SJSA1 (cell line): Measurements from ENCODE around the gene CADM1. TPM values are rescaled to one million over a fixed set of nuclear protein-coding genes. Genes with fewer than 3 reads are reported as not detected.

Experiments used
- DNase-seq, 2 experiments: peaks; one replicate each; pipeline ENCODE4 v3.0.0-alpha.2; 2015 to 2020; ENCODE audit warnings: low spot score in 2 of 2, low read depth in 1 of 2
- H3K27ac ChIP-seq: fragments of 250-450 bp; sonication (Bioruptor Pico); 2 replicates; pipeline ENCODE4 v1.5.1; 2020; ENCODE audit warnings: mild to moderate bottlenecking, moderate library complexity
- H3K27me3 ChIP-seq: fragments of 250-450 bp; sonication (Bioruptor Pico); replicated peaks from 2 replicates; pipeline ENCODE4 v1.5.1; 2020; ENCODE audit warnings: mild to moderate bottlenecking, moderate library complexity
- H3K36me3 ChIP-seq: fragments of 250-450 bp; sonication (Bioruptor Pico); 2 replicates; pipeline ENCODE4 v1.5.1; 2020; ENCODE audit warnings: mild to moderate bottlenecking
- H3K4me1 ChIP-seq: fragments of 250-450 bp; sonication (Bioruptor Pico); replicated peaks from 2 replicates; pipeline ENCODE4 v1.6.1; 2021; ENCODE audit warnings: mild to moderate bottlenecking
- H3K4me3 ChIP-seq: fragments of 250-450 bp; sonication (Bioruptor Pico); 2 replicates; pipeline ENCODE4 v1.5.1; 2020; ENCODE audit warnings: mild to moderate bottlenecking
- H3K9me3 ChIP-seq: fragments of 250-450 bp; sonication (Bioruptor Pico); replicated peaks from 2 replicates; pipeline ENCODE4 v1.5.1; 2020; ENCODE audit warnings: mild to moderate bottlenecking
- total RNA-seq: library from RNA; depleted of rRNA; stranded (reverse); fragments of >200 nt; shearing (Covaris generic); gene quantifications from 2 replicates; pipeline ENCODE4 v1.2.3, GENCODE V29; 2014

Gene CADM1
- total RNA-seq, 1 experiment from 2014 or later, result 3.2 TPM

DNA sequence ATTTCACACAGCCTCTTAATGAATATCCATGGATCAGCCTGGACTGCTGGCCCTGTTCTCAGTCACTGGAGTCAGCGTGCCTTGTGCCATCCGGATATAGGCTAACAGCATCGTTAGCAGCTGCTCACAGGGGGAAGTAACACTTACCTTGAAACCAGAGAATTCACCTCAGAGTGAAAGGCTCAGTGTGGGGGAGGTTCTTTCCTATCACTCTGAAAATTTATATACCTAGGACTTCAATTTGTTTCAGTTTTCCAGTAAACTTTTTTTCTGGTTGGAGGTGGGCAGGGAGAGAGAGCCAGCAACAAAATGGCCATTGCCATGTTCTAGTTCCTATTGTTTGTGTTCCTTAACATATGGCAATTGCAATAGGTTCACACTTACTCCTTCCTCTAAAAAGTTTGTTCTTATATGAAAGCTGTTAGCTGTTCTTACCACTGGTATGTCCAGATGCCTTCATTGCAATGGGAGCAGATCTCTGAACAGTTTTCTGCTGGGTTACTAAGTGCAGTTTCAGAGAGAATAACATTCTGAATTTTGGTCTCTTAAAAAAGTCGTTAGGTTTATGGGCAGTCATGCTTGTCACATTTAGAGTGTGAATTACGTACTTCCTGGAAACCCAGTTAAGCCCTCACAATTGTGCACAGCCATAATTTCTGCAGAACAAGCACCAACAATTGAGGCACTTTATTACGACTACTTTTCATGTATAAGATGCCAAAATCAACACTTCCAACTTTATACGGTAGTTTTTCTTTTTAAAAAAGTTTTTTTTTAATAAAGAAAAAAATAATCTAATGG lies 247.6 kb downstream of the CADM1 start:
- Histone ChIP-seq H3K9me3 (no peaks in the 10 kb centered on the region), H3K36me3 (no peaks in the 10 kb centered on the region), H3K4me3 (no peak overlapping the region), H3K27ac (no peak overlapping the region), H3K4me1 (no peaks in the 10 kb centered on the region), H3K27me3 (no peaks in the 10 kb centered on the region)
- no peak for DNase-seq

DNA sequence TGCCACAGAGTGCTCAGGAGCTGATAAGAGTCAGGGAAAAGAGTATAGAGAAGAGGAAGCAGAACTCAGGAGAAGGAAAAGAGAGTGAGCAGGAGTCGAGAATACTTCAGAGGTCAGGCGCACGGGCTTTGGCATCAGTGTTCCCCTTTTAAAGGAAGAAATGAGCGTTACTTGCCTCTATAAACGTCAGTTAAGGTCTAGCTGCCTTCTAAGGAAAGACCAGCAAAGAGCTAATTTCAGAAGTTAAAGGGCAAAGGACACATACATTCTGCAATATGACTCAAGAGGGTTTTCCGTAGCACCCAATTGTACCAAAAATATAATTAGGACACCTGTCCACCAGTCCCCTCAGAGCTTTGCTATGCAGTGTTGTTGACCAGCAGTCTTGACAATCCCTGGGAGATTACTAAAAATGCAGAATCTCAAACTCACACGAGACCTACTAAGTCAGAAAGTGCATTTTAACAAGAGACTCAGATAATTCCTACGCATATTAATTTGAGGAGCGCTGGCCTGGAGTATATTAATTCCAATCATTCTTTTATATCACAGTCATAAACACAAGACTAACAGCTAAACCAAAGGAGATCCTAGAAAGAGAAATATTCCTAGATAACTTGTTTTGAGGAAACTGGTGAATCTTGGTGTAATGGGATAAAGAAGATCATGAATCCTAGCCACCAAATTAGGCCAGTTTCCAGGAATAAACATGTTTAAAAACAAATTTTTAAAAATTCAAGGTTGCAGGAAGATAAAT lies 249.0 kb downstream of the CADM1 start:
- H3K27ac ChIP-seq, result no peak overlapping the region
- H3K4me1 ChIP-seq, result no peaks in the 10 kb centered on the region
- H3K36me3 ChIP-seq, result no peaks in the 10 kb centered on the region
- no peaks in the 10 kb centered on the region for H3K9me3 ChIP-seq
- DNase-seq, result no peak
- H3K4me3 ChIP-seq, result no peak overlapping the region
- H3K27me3 ChIP-seq, result no peaks in the 10 kb centered on the region

DNA sequence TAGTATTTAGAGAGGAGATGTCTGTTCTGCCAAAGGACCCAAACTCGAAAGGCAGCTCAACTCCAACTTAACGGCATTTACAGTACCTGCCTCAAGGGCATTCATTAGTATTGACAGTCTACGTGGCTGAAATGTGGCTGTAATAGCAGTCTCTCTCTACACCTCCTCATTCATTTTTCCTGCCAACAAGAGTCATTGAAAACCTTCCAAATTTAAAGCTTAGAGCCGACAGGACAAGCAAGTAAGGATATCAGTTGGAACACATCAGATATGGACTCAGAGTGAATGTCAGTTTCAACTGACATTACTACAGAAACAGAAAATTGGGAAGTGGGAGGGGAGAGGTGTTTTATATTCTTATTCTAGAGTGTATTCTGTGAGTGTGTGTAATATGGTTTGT lies 253.1 kb downstream of the CADM1 start:
- Histone ChIP-seq H3K36me3 (no peaks in the 10 kb centered on the region), H3K27me3 (no peaks in the 10 kb centered on the region), H3K4me3 (no peak overlapping the region), H3K9me3 (no peaks in the 10 kb centered on the region), H3K27ac (no peak overlapping the region), H3K4me1 (no peaks in the 10 kb centered on the region)
- DNase-seq, result no peak

DNA sequence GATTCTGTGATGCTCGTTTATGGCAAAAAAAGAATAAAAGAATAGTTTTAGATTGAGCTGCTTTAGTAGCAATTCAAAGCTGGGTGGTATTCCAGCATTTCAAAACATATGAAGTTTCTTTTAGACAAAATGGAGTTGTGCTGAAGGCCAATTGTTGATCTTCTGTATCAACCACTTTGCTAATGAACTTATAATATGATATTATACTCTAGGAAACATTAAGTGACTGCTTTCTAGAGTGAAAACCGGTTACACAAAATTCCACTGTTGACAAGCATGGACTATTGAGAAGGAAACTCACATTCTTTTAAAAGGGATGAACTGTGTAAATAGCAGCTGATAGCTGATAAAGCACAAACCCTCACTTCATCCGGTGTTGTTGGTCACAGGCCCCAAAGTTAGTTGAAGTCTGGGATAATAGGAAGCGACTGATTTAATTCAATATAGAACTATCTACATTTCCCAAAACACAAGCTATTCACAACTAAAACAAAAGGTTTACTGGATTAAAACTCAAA lies 255.1 kb downstream of the CADM1 start:
- Histone ChIP-seq H3K27me3 (no peaks in the 10 kb centered on the region), H3K9me3 (no peaks in the 10 kb centered on the region), H3K4me3 (no peak overlapping the region), H3K27ac (no peak overlapping the region), H3K36me3 (no peaks in the 10 kb centered on the region), H3K4me1 (no peaks in the 10 kb centered on the region)
- DNase-seq, result no peak

DNA sequence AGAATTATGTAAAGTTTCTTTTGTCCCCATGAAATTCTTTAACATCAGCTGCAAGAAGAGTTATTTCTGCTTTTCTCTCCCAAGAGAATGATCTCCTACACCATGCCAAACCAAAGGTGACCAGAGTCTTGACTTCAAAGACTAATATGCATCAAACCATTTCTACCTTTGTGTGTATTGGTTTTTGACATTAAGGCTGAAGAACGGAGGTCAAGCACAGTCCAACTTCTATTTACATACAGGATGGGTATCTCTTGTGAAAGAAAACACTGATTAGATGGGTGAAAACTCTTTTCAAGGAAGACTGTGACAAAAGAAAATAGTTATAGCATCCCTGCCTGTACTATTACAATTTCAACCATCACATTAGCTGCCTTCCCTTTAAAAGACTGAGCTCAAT lies 256.3 kb downstream of the CADM1 start:
- H3K4me1 ChIP-seq, result no peaks in the 10 kb centered on the region
- H3K27ac ChIP-seq, result no peak overlapping the region
- no peaks in the 10 kb centered on the region for H3K9me3 ChIP-seq
- no peaks in the 10 kb centered on the region for H3K36me3 ChIP-seq
- no peak overlapping the region for H3K4me3 ChIP-seq
- no peak for DNase-seq
- H3K27me3 ChIP-seq, result no peaks in the 10 kb centered on the region

DNA sequence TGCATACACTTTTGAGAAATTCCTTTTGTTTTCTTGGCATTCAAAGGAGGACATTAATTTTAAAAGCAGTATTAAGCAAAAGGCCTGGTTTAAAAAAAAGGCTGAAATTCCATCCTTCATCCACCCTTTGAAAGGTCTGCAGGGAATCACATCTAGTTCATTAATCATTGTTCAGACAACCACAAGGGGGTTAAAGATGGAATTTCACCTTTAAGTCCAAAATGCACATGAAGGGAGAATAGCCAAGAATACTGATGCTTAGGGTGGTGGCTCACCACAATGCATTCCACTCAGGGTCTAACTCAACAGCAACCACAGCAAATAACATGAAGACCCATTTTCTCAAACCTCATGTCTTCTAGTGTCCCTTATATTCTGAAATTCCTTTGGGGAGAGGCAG lies 256.9 kb downstream of the CADM1 start:
- no peaks in the 10 kb centered on the region for H3K27me3 ChIP-seq
- no peaks in the 10 kb centered on the region for H3K4me1 ChIP-seq
- no peaks in the 10 kb centered on the region for H3K9me3 ChIP-seq
- no peaks in the 10 kb centered on the region for H3K36me3 ChIP-seq
- no peak overlapping the region for H3K4me3 ChIP-seq
- no peak for DNase-seq
- no peak overlapping the region for H3K27ac ChIP-seq

DNA sequence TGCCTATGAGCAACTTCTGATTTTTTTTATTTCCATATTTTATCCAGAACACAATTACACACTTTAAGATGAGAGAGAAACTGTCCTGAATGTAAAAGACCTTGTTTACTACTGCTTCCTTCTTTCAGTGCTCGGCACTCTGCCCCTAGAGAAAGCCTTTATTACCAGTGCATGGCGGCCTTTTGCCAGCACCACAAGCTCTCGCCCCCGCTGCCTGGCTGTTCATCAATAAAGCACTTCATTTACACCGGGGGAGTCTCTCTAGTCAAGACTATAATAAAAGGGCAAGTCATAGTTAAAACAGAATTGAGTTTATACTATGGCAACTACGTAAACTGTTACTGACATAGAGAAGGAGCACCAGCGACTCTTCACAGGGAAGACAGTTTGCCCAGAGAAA lies 259.5 kb downstream of the CADM1 start:
- H3K27me3 ChIP-seq, result no peaks in the 10 kb centered on the region
- no peaks in the 10 kb centered on the region for H3K4me1 ChIP-seq
- H3K4me3 ChIP-seq, result no peak overlapping the region
- H3K36me3 ChIP-seq, result no peaks in the 10 kb centered on the region
- H3K9me3 ChIP-seq, result no peaks in the 10 kb centered on the region
- DNase-seq, result no peak
- H3K27ac ChIP-seq, result no peak overlapping the region

DNA sequence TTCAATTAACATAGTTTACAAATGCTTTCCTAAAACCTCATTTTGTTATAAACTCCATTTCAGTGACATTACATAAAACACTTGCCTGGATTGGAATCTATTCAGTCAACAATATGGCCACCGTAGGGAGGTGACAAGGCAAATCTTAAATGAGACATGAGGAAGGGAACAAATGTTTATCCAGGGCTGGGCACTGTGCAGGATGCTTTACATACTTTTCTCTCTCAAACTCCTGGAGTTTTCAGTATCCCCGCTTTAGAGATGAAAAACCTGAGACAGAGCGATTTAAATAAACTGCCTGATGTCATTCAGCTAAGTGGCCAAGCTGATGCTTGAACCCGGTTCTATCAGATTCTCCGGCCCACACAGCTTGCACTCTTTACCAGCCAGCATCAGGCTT lies 259.9 kb downstream of the CADM1 start:
- Histone ChIP-seq H3K4me1 (no peaks in the 10 kb centered on the region), H3K36me3 (no peaks in the 10 kb centered on the region), H3K27ac (no peak overlapping the region), H3K4me3 (no peak overlapping the region), H3K27me3 (no peaks in the 10 kb centered on the region), H3K9me3 (no peaks in the 10 kb centered on the region)
- no peak for DNase-seq

DNA sequence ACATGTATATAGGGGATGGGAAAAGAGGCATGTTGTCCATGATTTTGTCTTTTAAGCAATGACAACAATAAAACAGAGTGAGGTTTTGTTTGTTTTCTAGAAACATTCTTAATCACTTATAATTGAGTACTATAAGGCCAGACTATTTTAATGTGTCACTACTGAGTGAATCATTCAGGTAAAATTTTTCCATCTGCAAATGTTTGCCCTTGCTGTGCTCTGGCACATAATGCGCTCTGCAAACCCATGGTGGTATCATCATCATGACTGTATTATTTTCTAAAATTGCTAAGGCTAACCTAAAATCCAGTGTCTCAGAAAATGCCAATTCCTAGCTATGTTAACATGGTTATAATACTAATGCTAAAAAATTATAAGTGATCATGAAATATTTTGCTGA lies 261.2 kb downstream of the CADM1 start:
- no peak overlapping the region for H3K4me3 ChIP-seq
- no peaks in the 10 kb centered on the region for H3K36me3 ChIP-seq
- H3K9me3 ChIP-seq, result no peaks in the 10 kb centered on the region
- H3K27me3 ChIP-seq, result no peaks in the 10 kb centered on the region
- no peak overlapping the region for H3K27ac ChIP-seq
- no peaks in the 10 kb centered on the region for H3K4me1 ChIP-seq
- no peak for DNase-seq

DNA sequence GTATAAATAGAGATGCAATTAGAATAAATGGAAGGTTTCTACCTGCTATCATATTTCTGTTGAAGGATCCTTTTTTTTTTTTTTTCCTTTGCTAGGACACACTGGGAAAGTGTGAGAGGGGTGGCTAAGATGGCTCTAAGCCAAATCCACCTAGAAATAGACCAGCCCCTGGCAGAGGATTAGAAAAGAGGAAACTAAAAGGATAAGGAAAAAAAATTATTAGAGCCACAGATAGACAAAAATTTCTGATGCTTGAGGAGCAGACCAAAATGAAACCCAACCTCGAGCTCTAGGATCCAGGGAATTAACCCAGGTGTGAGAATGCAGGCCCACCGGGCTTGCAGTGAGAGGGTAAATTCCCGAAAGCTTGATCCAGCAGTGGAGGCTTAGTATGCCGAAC lies 262.3 kb downstream of the CADM1 start:
- no peak for DNase-seq
- no peak overlapping the region for H3K27ac ChIP-seq
- no peak overlapping the region for H3K4me3 ChIP-seq
- H3K9me3 ChIP-seq, result no peaks in the 10 kb centered on the region
- H3K27me3 ChIP-seq, result no peaks in the 10 kb centered on the region
- H3K36me3 ChIP-seq, result no peaks in the 10 kb centered on the region
- no peaks in the 10 kb centered on the region for H3K4me1 ChIP-seq

DNA sequence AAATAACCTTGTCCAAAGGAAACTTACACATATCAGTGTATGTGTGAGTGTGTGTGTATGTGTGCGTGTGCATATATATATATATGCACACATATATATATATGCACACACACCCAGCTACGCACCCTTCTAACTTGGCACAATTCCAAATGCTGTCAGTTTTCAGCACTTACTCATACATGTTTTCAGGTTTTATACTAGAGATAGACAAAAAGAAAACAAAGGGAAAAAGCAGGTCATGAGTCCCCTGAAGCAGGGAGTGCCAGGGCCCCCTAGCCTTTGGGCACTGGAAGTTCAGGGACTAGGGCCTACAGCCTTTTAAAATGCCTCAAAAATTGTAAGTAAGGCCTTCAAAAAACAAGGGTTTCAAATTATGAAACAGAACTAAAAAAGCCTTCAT lies 265.4 kb downstream of the CADM1 start:
- H3K27me3 ChIP-seq, result no peaks in the 10 kb centered on the region
- no peak overlapping the region for H3K27ac ChIP-seq
- H3K4me3 ChIP-seq, result no peak overlapping the region
- no peaks in the 10 kb centered on the region for H3K9me3 ChIP-seq
- H3K4me1 ChIP-seq, result no peaks in the 10 kb centered on the region
- no peak for DNase-seq
- H3K36me3 ChIP-seq, result no peaks in the 10 kb centered on the region

DNA sequence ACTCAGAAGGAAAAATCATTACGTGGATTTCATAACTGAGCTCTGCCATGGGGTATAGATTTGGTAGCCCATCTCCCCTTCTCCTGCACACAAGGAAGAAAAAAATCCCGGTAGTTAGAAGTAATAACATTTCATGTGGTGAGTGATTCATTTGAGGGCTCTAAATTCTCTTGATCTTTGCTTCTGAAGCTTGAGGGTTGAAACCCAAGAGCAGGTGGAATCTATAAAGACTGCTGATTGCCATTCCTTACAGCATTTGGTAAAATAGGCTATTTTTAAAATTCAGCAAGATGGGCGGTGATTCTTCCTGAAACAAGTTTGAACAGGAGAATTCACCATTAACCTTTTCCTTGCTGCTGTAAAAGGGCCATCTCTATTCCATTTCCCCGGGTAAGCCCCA lies 266.1 kb downstream of the CADM1 start:
- no peak for DNase-seq
- no peaks in the 10 kb centered on the region for H3K27me3 ChIP-seq
- no peak overlapping the region for H3K4me3 ChIP-seq
- H3K27ac ChIP-seq, result no peak overlapping the region
- H3K36me3 ChIP-seq, result no peaks in the 10 kb centered on the region
- H3K4me1 ChIP-seq, result no peaks in the 10 kb centered on the region
- H3K9me3 ChIP-seq, result no peaks in the 10 kb centered on the region

DNA sequence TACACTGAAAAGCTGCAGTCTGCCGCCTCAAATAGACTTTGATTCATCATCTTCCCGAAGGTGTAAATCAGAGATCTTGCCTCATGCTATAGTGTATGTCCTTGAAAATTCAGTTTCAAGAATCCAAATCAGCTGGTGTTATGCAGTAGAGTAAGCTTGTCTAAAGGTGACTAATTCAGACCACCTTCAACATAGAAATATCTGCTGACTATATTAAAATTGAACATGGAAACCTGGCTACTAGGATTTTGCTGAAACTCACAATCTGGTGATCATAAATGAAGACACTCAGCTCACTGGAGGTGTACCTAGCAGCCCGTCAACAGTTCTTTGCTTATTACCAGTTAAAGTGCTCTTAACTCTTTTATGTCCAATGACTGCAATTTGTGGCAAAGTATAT lies 266.6 kb downstream of the CADM1 start:
- H3K4me3 ChIP-seq, result no peak overlapping the region
- no peaks in the 10 kb centered on the region for H3K4me1 ChIP-seq
- H3K36me3 ChIP-seq, result no peaks in the 10 kb centered on the region
- H3K27me3 ChIP-seq, result no peaks in the 10 kb centered on the region
- H3K27ac ChIP-seq, result no peak overlapping the region
- no peak for DNase-seq
- H3K9me3 ChIP-seq, result no peaks in the 10 kb centered on the region

DNA sequence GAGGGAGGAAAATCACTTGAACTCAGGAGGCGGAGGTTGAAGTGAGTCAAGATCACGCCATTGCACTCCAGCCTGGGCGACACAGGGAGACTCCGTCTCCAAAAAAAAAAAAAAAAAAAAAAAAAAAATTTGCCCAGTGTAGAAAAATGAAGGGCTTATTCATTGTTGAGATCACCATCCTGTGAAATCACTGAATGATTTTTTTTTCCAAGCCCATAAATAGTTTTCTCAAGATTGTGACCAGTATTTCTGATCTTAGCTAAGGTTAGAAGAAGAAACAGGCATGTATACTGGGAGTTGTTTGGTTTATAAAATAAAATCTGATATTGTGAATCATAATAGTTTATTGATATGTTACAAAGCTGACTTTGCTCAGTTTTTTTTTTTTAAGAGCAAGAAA lies 269.4 kb downstream of the CADM1 start:
- Histone ChIP-seq H3K27me3 (no peaks in the 10 kb centered on the region), H3K9me3 (no peaks in the 10 kb centered on the region), H3K4me3 (no peak overlapping the region), H3K27ac (no peak overlapping the region), H3K36me3 (no peaks in the 10 kb centered on the region), H3K4me1 (no peaks in the 10 kb centered on the region)
- no peak for DNase-seq
